Liver (tissue), 3 donors: ENCODE data around the gene MIR17HG.

ENCODE experiments used
- ATF3 ChIP-seq: IDR thresholded peaks from 2 replicates; pipeline ENCODE4 v1.6.1; 2016; ENCODE audit warnings: antibody characterized with exemption
- CTCF ChIP-seq: fragments of 150-350 bp; IDR thresholded peaks from 2 replicates; pipeline ENCODE4 v1.5.1; 2017; ENCODE audit warnings: improper control_type of control experiment, low read depth, low read length; ENCODE audit not compliant: missing input control
- EGR1 ChIP-seq, 2 donors: IDR thresholded peaks; 2 replicates each; pipeline ENCODE4 v1.6.1; 2016 to 2018; ENCODE audit warnings: antibody characterized with exemption in 2 of 2, low read depth in 2 of 2
- FOXA2 ChIP-seq: IDR thresholded peaks from 2 replicates; pipeline ENCODE4 v1.6.1; 2016; ENCODE audit warnings: antibody characterized with exemption
- GABPA ChIP-seq, 2 donors: IDR thresholded peaks in 1 of 2; conservative IDR thresholded peaks in 1 of 2; 2 replicates each; pipeline ENCODE4 v1.6.1; 2016; ENCODE audit warnings: antibody characterized with exemption in 2 of 2, mild to moderate bottlenecking in 1 of 2, moderate library complexity in 1 of 2
- MAX ChIP-seq: IDR thresholded peaks from 2 replicates; pipeline ENCODE4 v1.6.1; 2016; ENCODE audit warnings: antibody characterized with exemption
- RXRA ChIP-seq, 2 donors: IDR thresholded peaks; 2 replicates each; pipeline ENCODE4 v1.6.1; 2017 to 2018; ENCODE audit warnings: antibody characterized with exemption in 2 of 2, mild to moderate bottlenecking in 1 of 2
- TAF1 ChIP-seq: conservative IDR thresholded peaks from 2 replicates; pipeline ENCODE4 v1.6.1; 2016; ENCODE audit warnings: antibody characterized with exemption, mild to moderate bottlenecking
- donor health status: healthy.
- donor health status: healthy.

GRCh38 chr13:91397595-91397994, 50.1 kb downstream of the MIR17HG start:
- no peak for TF ChIP-seq CTCF
- TF ChIP-seq FOXA2: no peak
- no peak for TF ChIP-seq MAX
- TF ChIP-seq GABPA (IDR thresholded peaks at IDR 0.05 in 1 of 2, conservative IDR thresholded peaks at IDR 0.05 in 1 of 2): no peak
- no peak for TF ChIP-seq RXRA (IDR thresholded peaks at IDR 0.05)
- TF ChIP-seq EGR1 (IDR thresholded peaks at IDR 0.05; ENCODE audit: low read depth in 2 of 2): no peak
- TF ChIP-seq ATF3: no peak
- no peak for TF ChIP-seq TAF1
